ENCODE measurements around the gene PIP5KL1.
A peak's percentile ranks its signal among the peaks of the same experiment; 100 is the strongest.

PIP5KL1 gene

DNA sequence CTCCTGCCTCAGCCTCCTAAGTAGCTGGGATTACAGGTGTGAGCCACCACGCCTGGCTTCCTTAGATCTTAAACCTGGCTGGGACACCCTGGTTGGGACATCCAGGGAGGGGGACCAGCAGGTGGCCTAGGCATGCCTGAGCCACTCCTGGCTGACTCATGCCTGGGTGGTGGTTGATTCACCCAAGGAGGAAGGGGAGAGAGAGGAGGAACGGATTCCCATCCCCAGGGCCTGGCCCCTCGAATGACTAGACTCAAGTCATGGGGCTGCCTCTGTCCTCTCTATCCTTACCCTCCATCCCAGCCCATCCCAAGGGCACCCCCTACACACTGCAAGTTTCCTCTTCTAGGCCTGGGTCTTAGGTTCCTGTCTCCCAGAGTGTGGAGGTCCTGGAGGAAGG is 37.5 kb upstream of the PIP5KL1 start:
- peak; percentile 92 for DNase-seq

DNA sequence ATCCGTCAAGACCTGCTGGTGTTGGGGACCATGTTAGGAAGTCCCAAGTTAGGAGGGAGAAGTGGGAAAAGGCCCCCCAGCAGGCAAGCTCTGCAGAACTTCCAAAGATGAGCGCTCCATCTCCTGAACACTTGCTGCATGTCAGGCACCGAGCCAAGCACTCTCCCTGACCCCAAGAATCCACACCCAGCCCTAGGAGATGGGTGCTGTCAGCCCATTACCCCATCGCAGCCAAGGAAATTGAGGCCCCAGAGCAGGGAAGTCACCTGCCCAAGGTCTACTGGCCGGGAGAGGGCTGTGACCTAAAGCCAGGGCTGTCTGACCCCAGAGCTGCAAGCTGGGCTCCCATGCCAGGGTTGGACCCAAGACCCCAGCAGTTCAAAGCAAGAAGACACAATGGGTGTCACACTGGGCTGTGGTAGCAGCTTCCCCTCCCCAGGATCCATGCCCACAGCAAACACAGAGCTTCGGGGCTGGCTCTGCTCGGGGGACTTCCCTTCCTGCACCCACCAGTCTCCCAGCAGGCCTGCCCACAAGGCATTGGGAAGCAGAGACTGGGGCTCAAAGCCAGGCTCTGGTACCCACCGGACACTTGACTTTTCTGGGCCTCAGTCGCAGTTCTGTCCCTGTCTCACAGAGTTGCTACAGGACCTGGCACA is 36.7 kb upstream of the PIP5KL1 start:
- no peak for DNase-seq

DNA sequence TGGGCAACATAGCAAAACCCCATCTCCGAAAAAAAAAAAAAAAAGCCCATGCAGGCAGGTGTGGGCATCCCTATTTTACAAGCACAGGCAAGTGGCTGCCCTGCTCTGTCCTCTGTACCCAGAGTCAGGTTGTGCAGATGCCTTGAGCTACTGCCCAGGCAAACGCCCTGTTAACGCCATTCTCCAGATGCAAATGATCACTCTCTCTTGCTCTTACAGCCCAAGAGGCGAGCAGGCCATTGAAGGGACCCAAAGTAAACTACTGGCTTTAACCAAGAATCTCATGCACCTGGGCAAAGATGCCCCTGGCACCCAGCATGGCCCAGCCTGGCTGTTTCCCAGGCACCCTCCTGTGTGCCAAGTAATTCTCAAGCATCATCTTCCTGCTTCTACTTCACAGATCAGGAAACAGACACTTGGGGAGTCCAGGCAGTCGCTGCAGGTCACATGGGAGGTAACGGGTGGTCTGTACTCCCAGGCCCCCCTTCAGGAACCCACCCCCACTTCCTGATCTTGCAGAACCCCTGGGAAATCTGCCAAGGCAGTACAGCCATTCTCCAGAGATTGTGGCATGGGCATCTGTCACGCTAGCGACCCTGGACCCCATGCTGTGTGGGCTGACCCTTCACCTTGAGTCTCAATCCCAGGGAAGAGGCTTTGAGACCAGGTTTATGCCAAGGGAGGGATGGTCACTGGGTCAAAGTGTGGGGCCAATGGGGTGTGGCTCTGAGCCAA is 36.0 kb upstream of the PIP5KL1 start:
- DNase-seq: no peak

DNA sequence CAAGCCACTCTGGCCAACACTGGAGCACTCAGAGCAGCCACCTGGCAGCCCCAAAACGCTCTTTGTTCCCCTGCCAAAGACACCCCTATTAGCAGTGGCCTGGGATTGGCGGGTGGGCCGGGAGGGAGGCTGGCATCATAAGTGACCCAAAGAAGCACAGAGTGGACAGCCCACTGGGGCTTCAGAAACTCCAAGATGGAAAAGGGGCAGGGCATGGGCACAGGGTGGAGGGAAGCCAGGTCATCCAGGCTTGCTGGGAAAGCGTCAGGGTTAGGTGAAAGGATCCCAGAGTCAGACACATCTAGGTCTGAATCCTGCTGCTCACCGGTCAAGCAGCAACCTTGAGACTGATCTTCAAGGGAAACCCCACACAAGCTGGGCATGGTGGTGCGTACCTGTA is 35.4 kb upstream of the PIP5KL1 start:
- DNase-seq: no peak

DNA sequence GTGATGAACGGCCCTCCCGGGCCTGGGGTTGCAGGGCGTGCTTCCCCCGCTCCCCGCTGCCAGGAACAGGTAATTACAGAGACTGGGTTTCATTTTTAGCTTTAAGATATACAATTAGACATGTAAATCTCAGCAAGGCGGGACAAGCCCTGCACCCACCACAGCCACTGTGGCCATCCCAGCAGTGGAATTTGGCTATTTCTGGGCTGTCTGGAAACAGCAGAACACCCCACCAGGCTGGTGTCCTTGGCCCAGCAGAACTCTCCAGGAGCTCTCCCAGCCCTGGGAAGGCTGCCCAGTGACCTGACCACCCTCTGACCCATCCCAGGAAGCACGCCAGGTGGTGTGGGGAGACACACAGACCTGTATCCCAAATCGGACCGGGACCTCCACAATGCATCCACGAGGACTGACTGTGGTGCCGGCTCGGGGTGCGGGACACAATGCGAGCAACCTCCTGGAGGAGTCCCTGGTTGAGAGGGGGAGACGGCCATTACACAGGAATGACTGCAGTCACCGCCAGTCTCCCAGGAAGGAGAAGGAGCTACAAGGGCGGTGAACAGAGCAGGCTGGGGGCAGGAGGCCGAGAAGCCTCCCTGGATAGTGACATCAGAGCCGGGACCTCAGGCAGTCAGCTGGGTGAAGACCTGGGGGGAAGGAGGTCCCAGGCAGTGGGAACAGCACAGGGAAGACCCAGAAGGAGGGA is 32.9 kb upstream of the PIP5KL1 start:
- DNase-seq: no peak

DNA sequence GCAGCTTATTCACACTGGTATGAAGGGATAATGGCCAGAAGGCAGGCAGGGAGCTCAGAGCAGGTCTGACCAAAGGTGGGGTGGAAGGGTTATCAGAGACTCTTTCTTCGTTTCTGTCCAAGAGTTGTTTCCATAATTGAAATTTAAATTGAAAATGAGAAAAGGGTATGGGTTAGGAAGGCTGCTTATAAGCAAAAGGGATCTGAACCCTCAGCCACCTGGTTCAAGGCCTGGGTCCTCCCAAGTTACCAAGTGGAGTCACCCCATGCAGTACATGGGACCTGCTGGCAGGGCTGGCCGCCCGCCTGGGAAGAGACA is 32.4 kb upstream of the PIP5KL1 start:
- no peak for DNase-seq

DNA sequence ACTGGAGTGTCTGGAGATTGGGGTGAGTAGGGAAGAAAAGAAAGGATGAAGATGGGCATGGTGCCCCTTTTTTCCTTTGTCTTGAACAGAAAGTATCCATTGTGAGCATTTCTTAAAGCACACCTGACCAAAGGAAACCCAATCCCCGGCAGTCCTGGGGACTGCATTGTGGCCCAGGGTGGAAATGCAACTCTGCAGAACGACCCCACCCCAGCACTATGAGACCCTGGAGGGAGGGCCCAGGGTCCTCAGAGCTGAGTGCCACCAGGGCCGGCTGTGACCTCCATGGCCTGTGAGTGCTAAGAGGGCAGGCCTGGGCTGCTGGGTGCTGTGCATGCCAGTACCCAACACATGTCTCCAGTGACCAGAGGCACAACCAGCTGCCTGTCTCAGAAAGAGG is 31.7 kb upstream of the PIP5KL1 start:
- no peak for DNase-seq

DNA sequence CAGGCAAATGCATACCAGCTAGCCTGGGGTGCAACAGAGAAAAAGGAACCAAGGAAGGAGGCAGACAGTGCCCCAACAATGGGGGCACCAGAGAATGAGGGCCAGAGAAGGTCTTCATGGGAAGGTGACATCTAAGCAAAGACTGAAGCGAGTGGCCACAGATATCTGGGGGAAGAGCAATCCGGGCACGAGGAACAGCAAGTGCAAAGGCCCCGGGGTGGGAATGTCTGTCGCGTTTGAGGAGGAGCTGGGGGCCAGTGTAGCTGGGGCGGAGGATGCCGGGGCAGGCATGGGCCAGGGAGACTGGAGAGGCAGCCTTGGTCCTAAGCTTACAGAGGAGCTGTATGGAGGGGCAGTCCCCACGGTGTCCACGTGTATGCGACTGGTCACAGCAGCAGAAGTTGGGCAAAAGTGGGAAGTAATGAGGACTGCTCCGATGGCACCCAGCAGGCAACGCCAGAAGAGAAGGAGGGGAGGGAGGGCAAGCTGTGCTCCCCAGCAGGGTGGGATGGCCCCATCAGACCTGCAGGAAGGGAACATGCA is 31.1 kb upstream of the PIP5KL1 start:
- DNase-seq: no peak

DNA sequence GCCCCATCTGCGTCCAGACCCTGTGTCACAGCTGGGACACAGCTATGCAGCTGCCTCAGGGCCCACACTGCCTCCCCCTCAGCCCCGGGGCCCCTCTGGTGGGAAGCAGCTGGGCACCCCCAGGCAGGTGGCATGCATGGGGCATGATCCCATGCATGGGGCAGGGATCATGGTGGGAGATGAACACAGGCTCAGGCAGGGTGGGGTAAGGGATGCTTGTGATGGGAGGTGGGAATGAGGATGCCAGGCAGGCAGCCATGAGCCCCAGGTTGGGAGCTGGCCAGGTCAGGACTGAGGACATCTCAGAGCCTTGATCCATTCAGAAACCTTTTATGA is 30.5 kb upstream of the PIP5KL1 start:
- DNase-seq: no peak

DNA sequence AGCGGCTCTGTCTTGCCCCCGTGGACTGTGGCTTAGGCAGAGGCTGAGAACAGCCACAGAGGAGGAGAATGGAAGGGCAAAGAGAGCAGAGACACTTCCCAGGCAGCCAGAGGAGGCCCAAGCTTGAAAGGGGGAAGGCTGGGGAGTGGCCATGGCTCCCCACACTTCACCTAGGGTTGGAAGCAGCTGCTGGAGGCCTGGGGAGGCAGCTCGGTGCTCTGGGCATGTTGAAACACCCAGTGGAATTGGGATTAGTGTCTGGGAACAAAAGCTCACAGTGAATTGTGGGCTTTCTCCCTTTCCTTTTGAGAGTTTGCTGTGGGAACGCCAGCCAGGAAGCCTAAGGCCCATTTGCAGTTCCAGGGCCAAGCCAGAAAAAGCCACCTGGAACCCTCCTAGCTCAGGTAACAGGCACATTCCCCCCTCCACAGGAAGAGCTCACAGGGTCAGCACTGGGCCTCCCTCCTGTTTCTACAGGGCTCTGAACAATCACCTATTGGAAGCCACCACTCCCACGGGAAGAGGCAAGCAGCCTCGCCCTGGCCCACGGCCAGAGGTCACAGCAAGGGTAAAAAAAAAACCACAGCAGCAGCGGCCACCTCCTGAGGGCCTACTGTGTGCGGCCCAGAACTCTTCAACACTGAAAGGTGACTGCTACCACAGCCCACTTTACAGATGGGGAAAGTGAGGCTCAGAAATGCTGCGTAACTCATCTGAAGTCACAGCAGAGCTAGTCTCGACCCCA is 30.0 kb upstream of the PIP5KL1 start:
- DNase-seq: no peak

DNA sequence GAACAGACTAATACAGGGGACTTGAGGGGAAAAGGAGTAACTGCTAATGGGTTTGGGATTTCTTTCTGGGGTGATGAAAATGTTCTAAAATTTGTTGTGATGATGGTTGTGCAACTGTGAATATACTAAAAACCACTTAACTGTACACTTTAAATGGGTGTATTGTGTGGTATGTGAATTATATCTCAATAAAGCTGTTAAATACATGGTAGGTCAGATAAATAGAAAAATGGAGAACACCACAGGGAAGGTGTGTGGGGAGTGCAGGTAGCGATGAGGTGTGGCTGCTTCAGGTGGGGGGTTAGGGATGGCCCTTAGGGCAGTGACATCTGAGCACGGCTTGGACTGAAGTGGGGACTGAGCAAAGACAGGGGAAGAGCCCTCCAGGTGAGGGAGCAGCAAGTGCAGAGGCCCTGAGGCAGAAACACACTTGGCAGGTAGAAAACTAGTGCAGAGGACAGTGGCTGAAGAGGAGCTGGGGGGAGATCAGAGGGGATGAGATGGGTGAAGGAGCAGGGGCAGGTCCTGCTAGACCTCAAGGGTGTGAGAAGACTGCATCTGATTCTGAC is 29.3 kb upstream of the PIP5KL1 start:
- DNase-seq: no peak

DNA sequence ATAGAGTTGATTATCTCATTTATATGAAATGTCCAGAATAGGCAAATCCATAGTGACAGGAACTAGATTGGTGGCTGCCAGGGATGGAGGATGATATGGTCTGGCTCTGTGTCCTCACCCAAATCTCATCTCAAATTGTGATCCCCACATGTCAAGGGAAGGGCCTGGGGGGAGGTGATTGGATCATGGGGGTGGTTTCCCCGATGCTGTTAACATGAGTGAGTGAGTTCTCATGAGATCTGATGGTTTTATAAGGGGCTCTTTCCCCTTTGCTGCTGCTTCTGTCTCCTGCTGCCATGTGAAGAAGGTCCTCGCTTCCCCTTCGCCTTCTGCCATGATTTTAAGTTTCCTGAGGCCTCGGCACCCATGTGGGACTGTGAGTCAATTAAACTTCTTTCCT is 28.8 kb upstream of the PIP5KL1 start:
- no peak for DNase-seq

DNA sequence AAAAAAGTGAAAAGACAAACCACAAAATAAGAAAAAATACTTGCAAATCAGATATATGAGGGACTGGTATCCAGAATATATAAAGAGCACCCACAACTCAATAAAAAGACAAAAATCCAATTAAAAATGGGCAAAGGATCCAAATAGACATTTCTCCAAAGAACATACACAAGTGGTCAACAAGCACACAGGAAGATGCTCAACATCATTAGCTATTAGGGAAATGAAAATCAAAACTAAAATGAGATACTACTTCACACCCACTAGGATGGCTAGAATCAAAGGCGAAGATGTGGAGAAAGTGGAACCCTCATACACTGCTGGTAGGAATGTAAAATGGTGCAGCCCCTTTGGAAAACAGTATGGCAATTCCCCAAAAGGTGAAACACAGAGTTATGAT is 28.2 kb upstream of the PIP5KL1 start:
- no peak for DNase-seq

DNA sequence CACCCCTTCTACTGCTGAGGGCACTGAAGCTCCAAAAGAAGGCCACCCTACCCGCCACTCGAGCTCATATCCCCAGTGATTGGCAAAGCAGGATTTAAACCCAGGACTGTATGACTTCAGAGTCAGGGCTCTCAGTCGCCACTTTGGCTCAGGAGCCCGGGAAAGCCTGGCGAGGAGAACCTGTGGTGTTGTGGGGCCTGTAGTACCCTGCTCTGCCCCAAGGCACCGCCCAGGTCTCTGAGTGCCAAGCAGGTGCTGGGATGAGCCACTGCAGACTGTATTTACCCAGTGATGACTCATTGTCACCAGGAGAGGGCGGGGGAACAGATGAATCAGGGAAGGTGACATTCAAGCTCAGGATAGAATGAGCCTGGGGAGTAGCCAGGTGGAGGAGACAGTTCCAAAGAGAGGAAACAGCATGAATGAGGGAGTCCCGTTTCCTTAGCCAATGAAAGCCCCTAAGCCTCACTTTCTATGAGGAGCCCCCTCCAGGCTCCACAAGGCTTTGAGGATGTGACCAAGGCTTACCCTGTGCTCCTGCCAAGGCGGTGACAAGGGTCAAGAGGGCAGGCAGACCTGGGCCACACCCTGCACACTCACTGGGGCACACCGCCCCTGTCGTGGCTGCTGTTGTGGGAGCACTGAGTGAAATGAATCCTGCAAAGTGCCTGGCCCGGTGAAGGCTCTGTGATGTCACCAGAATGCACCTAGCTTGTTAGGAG is 24.9 kb upstream of the PIP5KL1 start:
- DNase-seq: peak; percentile 98

DNA sequence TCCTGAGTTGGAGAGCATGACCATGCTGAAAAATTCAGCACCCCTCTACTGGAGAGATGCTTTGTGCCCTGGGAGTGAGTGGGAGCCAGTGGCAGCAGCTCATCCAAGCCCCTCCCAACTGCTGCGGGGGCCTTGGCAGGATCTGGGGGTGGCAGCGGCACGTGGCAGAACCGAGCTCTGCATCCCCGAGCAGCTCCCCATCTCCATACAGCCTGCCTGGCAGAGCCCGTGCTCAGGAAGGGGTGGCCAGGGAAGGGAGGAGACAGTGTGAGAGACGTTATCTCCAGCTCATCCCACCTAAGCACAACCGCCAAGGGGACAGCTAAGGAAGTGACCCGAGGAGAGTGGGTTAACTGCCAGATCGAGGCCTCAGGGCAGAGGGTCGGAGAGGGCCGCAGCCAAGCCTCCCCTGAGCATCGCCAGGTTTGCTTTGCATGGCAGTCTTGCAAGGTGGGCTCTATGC is 24.3 kb upstream of the PIP5KL1 start:
- no peak for DNase-seq

DNA sequence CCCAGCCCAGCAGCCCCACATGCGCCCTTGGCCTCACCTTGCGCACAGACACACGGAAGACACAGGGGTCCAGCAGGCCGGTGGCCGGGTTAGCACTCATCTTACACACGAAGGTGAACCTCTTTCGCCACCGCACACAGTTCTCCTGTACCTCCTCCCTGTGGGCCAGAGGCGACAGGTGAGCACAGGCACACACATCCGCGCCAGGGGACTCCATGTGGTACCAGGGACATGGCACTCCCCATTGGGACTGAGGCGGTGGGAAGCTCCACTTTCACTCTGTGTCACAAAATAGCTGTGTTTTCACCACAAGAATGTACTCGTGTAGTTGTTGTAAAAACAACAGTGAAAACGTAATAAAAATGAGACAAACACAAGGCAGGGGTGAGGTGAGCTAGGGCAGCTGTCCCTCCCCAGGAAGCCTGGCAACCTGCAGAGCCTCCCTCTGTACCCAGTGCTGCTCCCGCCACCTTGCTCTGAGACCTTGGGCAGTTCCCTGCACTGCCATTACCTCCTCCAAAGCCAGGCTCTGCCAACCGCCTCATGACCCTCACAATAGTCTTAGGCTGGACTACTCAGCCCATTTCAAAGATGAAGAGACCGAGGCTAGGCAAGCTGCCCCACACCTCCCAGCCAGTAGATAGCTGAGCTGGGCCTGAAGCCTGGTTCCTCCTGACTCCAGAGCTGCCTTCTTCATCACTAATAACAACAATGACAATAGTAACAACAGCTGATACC is 23.4 kb upstream of the PIP5KL1 start:
- DNase-seq: no peak

DNA sequence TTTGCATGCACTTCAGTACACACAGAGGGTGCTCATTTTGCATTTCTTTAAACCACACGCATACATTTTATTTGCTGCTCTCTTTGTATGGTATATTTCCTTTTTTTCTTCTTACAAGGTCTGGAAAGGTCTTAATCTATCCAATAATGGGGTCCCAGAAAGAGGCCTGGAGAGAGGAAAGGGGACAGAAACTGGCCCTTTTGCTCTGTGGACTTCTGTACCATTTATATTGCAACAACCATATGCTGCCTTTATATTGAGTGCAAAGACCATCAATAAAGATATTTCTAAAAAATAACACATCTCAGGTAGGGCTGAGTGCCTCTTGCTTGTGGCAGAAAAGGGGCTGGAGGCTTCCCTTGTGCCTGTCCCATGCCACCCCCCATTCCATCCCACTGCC is 22.6 kb upstream of the PIP5KL1 start:
- DNase-seq: no peak

DNA sequence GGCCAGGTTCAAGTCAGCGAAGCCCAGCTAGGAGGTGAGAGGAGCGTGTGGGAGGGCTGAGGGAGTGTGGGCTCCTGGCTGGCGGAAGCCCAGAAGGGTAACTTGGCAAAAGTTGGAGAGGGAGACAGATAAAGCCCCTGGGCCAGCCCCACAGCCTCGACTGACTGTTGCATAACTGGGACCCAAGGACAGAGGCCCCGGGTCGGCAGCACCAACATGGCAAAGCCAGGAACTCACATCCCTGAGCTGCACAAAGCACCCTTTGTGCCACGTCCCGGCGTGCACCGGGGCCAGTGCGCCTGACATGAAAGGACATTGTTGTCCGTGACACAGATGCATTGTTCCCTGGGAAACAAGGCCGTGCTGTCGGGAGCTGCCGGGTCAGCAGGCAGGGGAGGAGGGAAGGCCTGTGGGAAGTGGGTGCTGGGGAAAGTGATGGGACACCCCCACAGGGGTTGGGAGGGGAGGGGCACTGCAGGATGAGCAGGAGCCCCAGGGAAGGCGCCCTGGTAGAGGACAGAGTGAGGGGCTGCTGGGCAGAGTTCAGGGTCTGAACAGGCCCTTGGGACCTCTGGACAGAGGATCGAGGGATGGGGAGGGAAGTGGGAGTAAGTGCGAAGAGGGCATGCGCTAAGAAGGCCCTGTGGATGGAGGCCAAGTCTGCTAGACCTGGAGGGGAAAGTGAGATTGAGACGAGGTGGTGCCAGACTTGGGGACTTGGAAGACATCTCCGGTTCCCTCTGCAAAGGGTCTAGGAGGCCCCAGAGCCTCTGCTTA is 20.1 kb upstream of the PIP5KL1 start:
- DNase-seq: no peak

DNA sequence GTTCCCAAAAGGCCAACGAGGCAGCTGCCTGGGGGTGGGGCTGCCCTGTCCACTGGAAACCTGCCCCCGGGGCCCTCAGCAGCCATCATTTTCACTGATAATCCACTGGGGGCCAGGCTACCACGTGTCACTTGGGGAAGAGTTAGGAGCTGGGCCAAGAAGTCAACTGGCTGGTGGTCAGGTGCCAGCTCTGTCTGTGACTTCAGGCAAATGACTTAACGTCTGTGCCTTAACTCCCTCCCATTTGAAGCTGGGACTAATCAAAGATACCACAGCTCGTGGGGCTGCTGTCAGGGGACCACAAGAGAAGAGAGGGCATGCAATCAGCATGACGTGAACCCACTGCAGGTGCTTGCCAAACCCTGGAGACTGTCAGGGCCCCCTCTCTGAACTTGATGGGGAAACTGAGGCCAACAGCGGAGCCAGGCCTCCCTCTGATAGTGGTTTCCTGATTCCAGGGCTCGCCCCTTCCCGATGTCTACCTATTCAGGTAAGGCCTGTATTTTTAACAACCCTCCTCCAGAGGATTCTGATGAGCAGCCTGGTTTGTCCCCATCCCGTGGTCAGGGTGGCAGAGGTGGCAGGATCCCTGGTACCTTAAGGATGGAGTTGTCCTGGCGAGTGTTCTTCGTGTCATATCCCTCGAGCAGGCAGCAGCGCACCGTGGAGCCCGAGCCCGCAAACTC is 19.4 kb upstream of the PIP5KL1 start:
- no peak for DNase-seq

Data from 8988T (cell line).